HG03159 (cell line): Measurements from ENCODE around the gene MTCL1.

Experiments
- ATAC-seq: cut with Tn5 transposase; IDR thresholded peaks from one replicate; pipeline ENCODE4 v1.9.1; 2021; ENCODE audit warnings: mild to moderate bottlenecking, moderate library complexity; ENCODE audit not compliant: unreplicated experiment

The MTCL1 gene

DNA sequence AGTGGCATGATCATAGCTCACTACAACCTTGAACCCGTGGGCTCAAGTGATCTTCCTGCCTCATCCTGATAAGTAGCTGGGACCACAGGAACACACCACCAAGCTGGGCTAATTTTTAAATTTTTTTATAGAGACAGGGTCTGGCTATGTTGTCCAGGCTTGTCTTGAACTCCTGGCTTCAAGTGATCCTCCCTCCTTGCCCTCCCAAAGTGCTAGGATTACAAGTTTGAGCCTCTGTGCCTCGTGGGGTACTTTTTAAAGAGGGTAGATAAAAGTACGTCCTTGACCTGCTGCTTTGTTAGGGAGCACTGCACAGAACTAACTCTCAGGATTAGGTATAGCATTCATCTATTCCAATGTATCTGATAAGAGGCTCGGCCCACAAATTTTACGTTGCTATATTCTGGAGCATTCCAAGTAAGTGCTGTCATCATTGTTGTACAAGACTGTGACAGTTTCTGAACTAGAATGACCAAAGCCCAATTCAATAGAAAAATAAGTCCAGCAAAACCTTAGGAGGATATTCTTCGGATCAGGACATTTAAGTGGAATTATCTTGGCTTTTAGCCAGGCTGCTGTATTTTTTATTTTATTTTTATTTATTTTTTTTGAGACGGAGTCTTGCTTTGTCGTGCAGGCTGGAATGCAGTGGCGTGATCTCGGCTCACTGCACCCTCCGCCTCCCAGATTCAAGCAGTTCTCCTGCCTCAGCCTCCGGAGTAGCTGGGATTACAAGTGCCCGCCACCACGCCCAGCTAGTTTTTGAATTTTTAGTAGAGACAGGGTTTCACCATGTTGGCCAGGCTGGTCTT lies 4.1 kb downstream of the MTCL1 start:
- no peak for ATAC-seq

DNA sequence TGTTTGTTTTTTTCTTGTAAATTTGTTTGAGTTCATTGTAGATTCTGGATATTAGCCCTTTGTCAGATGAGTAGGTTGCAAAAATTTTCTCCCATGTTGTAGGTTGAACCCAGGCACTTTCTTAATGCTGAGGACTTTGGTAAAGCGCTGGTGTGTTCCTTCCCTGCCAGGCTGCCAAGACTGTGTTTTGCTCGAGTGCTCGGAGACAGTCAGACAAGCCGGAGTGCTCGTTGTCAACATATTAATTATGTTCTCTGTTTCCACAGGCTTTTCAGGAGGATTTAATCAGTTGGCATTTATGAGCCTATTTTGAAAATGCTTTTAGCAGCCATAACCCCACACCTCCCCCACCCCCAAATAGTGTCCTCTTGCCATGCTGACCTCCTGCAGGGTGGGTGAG lies 6.4 kb downstream of the MTCL1 start:
- no peak for ATAC-seq

DNA sequence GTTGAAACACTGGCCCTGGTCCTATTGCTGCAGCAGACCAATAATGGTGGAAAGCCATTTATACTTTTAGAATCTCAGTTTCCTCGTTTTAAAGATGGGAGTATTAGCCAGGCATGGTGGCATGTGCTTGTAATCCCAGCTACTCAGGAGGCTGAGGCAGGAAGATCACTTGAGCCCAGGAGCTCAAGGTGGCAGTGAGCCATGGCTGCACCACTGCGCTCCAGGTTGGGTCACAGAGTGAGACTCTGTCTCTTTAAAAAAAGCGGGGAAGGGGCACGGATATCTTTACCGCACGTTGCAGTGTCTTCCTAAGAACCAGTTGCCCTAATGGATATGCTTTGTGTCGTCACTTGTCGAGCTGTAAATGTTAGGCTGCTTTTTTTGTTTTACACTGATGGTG lies 8.3 kb downstream of the MTCL1 start:
- no peak for ATAC-seq

- no peak for ATAC-seq
Observed at GRCh38 chr18:8715599-8715998, 10.2 kb downstream of the MTCL1 start.

DNA sequence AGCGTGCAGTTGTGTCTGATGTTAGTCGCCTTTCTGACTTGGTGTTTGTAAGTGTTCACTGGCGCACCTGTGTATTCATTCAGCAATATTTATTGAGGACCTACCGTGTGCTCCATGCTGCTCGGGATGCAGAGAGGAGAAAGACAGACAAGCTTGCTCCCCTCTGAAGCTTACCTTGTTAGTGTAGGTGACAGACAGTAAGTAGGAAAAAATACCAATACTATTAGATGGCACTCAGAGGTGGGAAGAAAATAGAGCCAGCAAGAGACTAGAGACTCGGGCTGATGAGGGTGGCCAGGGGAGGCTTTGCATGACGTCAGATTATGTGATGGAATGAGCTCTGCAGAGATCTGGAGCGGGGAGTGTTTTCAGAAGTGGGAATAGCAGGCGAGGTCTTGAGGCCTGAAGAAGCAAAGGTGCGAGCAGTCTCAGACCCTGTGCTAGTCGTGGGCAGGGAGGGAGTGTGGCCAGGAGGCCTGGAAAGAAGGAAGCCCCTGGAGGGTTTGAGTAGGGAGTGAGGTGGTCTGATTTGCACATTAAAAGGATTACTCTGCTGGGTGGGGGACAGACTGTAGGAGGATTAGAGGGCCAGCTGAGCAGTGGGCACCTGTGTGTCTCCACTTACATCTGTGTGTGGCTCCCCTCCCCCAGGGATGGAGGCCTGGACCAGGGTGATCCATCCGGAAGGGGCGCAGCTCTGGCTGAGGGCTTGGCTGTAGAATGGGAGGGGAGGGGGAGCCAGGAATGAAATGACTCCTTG lies 11.8 kb downstream of the MTCL1 start:
- ATAC-seq = no peak

GRCh38 chr18:8718401-8718913 lies 13.1 kb downstream of the MTCL1 start:
- no peak for ATAC-seq

- no peak for ATAC-seq
Observed at GRCh38 chr18:8719192-8719591, 13.8 kb downstream of the MTCL1 start.

- ATAC-seq = no peak
Observed at GRCh38 chr18:8720141-8720540, 14.8 kb downstream of the MTCL1 start.

DNA sequence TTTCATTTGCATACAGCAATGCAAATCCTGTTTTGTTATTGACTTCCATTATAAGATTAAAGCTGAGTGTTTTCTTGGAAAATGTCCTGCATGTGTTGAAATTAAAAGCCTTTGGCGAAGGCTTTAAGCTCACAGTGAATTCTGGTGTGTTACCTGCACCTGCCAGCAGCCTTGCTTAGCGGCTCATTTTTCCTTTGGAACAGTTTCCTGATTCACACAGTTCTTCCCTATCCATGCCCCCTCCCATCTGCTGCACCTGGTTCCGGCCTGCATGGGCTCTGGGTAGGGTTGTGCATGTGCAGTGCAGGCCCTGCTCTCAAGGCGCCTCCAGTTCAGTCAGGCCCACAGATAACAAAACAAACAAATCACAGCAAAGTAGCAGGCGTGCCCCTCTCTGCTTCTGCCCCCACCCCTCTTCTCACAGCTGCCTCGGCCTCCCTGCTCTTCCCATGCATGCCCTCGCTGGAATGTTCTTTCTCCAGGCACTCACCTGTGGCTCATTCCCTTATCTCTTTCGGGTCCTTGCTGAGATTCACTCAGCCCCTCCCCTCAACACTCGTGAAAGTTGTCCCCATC lies 15.8 kb downstream of the MTCL1 start:
- ATAC-seq = no peak

GRCh38 chr18:8721716-8722115 lies 16.4 kb downstream of the MTCL1 start:
- no peak for ATAC-seq

GRCh38 chr18:8722946-8723820 lies 17.8 kb downstream of the MTCL1 start:
- no peak for ATAC-seq

GRCh38 chr18:8724452-8724851 lies 19.1 kb downstream of the MTCL1 start:
- no peak for ATAC-seq

GRCh38 chr18:8726281-8726680 lies 20.9 kb downstream of the MTCL1 start:
- no peak for ATAC-seq

- no peak for ATAC-seq
Observed at GRCh38 chr18:8726963-8727705, 21.8 kb downstream of the MTCL1 start.

- ATAC-seq = no peak
Observed at GRCh38 chr18:8730080-8730827, 24.9 kb downstream of the MTCL1 start.

- ATAC-seq = no peak
Observed at GRCh38 chr18:8732442-8733360, 27.3 kb downstream of the MTCL1 start.

DNA sequence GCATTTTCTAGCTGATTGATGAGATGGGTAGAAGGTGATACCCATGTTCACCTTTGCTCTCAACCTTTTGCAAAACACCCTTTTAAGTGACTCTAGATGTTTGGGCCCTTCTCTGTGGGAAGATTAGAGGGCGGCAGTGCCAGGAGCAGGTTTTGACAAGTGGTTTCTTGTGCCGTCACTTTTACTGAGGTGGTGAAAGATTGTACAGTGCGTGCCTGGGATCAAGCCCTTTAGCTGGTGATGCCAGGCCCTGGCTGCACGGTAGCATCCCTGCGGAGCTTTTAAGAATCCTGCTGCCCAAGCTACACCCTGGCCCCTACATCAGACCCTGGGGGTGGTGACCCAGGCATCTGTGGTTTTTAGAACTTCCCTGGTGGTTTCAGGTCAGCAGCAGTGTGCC lies 29.1 kb downstream of the MTCL1 start:
- ATAC-seq = no peak

GRCh38 chr18:8735274-8735673 lies 29.9 kb downstream of the MTCL1 start:
- no peak for ATAC-seq
